Skin epidermis (tissue), 12 donors: ENCODE data around the gene JMY.

Source experiments
- H3K27ac ChIP-seq, 21 experiments: fragments of 200-600 bp; sonication (generic) in 11 of 21; one replicate each; pipeline ENCODE4 v1.5.0; 2020; ENCODE audit warnings: mild to moderate bottlenecking in 3 of 21, inconsistent platforms in 2 of 21, moderate library complexity in 2 of 21
- H3K4me3 ChIP-seq, 7 experiments: fragments of 200-600 bp; sonication (generic) in 2 of 7; one replicate each; pipeline ENCODE4 v1.5.0; 2020; ENCODE audit warnings: inconsistent platforms in 2 of 7, mild to moderate bottlenecking in 2 of 7, moderate library complexity in 1 of 7

Gene JMY

GRCh38 chr5:79273341-79273740, 37.4 kb downstream of the JMY start:
- Histone ChIP-seq H3K4me3 (no peak overlapping the region), H3K27ac (no peak overlapping the region)

GRCh38 chr5:79284846-79285245, 48.9 kb downstream of the JMY start:
- no peak overlapping the region for H3K27ac ChIP-seq
- no peak overlapping the region for H3K4me3 ChIP-seq

- no peak overlapping the region for H3K4me3 ChIP-seq
- H3K27ac ChIP-seq, result no peak overlapping the region
These were observed 49.4 kb downstream of the JMY start for GRCh38 chr5:79285285-79285684.

GRCh38 chr5:79285833-79286232, 49.9 kb downstream of the JMY start:
- Histone ChIP-seq H3K27ac (no peak overlapping the region), H3K4me3 (no peak overlapping the region)

GRCh38 chr5:79287380-79287779, 51.4 kb downstream of the JMY start:
- Histone ChIP-seq H3K27ac (no peak overlapping the region), H3K4me3 (no peak overlapping the region)

- H3K4me3 ChIP-seq, result no peak overlapping the region
- no peak overlapping the region for H3K27ac ChIP-seq
These were observed 52.0 kb downstream of the JMY start for GRCh38 chr5:79287907-79288306.

- Histone ChIP-seq H3K4me3 (no peak overlapping the region), H3K27ac (no peak overlapping the region)
These were observed 59.1 kb downstream of the JMY start for GRCh38 chr5:79295029-79295428.

- Histone ChIP-seq H3K4me3 (no peak overlapping the region), H3K27ac (no peak overlapping the region)
These were observed 61.7 kb downstream of the JMY start for GRCh38 chr5:79297661-79298060.

- Histone ChIP-seq H3K4me3 (no peak overlapping the region), H3K27ac (no peak overlapping the region)
These were observed 65.2 kb downstream of the JMY start for GRCh38 chr5:79301046-79301712.

GRCh38 chr5:79302454-79302853, 66.5 kb downstream of the JMY start:
- H3K4me3 ChIP-seq, result no peak overlapping the region
- H3K27ac ChIP-seq, result no peak overlapping the region

- Histone ChIP-seq H3K27ac (no peak overlapping the region), H3K4me3 (no peak overlapping the region)
These were observed 69.8 kb downstream of the JMY start for GRCh38 chr5:79305706-79306105.

GRCh38 chr5:79318935-79319614, 83.1 kb downstream of the JMY start:
- Histone ChIP-seq H3K27ac (no peak overlapping the region), H3K4me3 (no peak overlapping the region)

GRCh38 chr5:79329453-79329852, 93.5 kb downstream of the JMY start:
- Histone ChIP-seq H3K27ac (no peak overlapping the region), H3K4me3 (no peak overlapping the region)

- Histone ChIP-seq H3K4me3 (no peak overlapping the region), H3K27ac (no peak overlapping the region)
These were observed 94.1 kb downstream of the JMY start for GRCh38 chr5:79330071-79330470.

GRCh38 chr5:79333852-79334557, 98.1 kb downstream of the JMY start:
- H3K27ac ChIP-seq, result no peak overlapping the region

GRCh38 chr5:79346420-79346824, 110.5 kb downstream of the JMY start:
- Histone ChIP-seq H3K27ac (no peak overlapping the region), H3K4me3 (no peak overlapping the region)

More at GRCh38 chr5:79333852-79334557, 98.1 kb downstream of the JMY start:
- no peak overlapping the region for H3K4me3 ChIP-seq

GRCh38 chr5:79349047-79349446, 113.1 kb downstream of the JMY start:
- Histone ChIP-seq H3K4me3 (no peak overlapping the region), H3K27ac (peak overlapping the region in 1 of 21 experiments; percentile 4)

- Histone ChIP-seq H3K4me3 (no peak overlapping the region), H3K27ac (no peak overlapping the region)
These were observed 114.0 kb downstream of the JMY start for GRCh38 chr5:79349881-79350280.

- no peak overlapping the region for H3K4me3 ChIP-seq
- no peak overlapping the region for H3K27ac ChIP-seq
These were observed 121.5 kb downstream of the JMY start for GRCh38 chr5:79357398-79357797.
